Body of pancreas (tissue), 4 donors: ENCODE results near the gene LIPC. TPM values are rescaled to one million over a fixed set of nuclear protein-coding genes. Genes with fewer than 3 reads are reported as not detected.

ENCODE experiments used
- ATAC-seq: fragments of 150-250 bp; one replicate; pipeline ENCODE4 v1.9.1; 2016
- DNase-seq, 4 donors: peaks; one replicate each; pipeline ENCODE4 v3.0.0-alpha.2; 2019
- H3K27ac ChIP-seq, 4 donors: fragments of 200-600 bp; sonication (generic); 1 replicate in 3 of 4; 2 replicates in 1 of 4; pipeline versions ENCODE4 v1.5.1 to v1.6.1; 2016 to 2019; ENCODE audit warnings: mild to moderate bottlenecking in 1 of 4, mixed read lengths in 1 of 4, moderate library complexity in 1 of 4
- H3K27me3 ChIP-seq, 2 donors: fragments of 200-600 bp; sonication (generic); one replicate each; pipeline ENCODE4 v1.6.0; 2016; ENCODE audit warnings: mild to moderate bottlenecking in 1 of 2
- H3K36me3 ChIP-seq, 2 donors: fragments of 200-600 bp; sonication (generic); replicated peaks in 1 of 2; 2 replicates each; pipeline ENCODE4 v1.5.1; 2016; ENCODE audit warnings: low read depth in 2 of 2; ENCODE audit not compliant: insufficient read depth in 1 of 2
- H3K4me1 ChIP-seq: fragments of 200-600 bp; sonication (generic); one replicate; pipeline ENCODE4 v1.6.0; 2016
- H3K4me3 ChIP-seq, 2 donors: fragments of 200-600 bp; sonication (generic); 1 replicate in 1 of 2; 2 replicates in 1 of 2; pipeline ENCODE4 v1.5.1; 2016 to 2019
- H3K9me3 ChIP-seq, 3 donors: fragments of 200-600 bp; sonication (generic); 1 replicate in 2 of 3; 2 replicates in 1 of 3; pipeline ENCODE4 v1.5.1; 2016
- CTCF ChIP-seq, 7 experiments: fragments of 450-650 bp in 4 of 7; fragments of 200-600 bp in 3 of 7; sonication (generic) in 3 of 7; IDR thresholded peaks; one replicate each; pipeline ENCODE4 v1.5.1; 2016 to 2019; ENCODE audit warnings: antibody characterized with exemption in 7 of 7
- POLR2A ChIP-seq, 3 donors: fragments of 450-650 bp; IDR thresholded peaks; one replicate each; pipeline ENCODE4 v1.6.1; 2016; ENCODE audit warnings: antibody characterized with exemption in 3 of 3, mild to moderate bottlenecking in 2 of 3
- WGBS, 2 donors: methylation state at CpG; one replicate each; pipeline ENCODE4 v1.1.5; 2017; 5-methylcytosine and 5-hydroxymethylcytosine counted together
- intact Hi-C: fragments of 100-400 bp; cut with DNase I; formaldehyde crosslinking; loops from one replicate; pipeline ENCODE4 v1.15.1; 2023
- total RNA-seq, 2 donors: library from RNA; depleted of rRNA; stranded (reverse); fragments of >200 nt; gene quantifications; one replicate each; pipeline ENCODE4 v1.1.0, GENCODE V29; 2016

LIPC gene
- total RNA-seq, 2 donors from 2014 or later = 1.6 to 2.3 TPM

- Histone ChIP-seq H3K4me1 (no peaks in the 10 kb centered on the region), H3K4me3 (no peak overlapping the region), H3K27me3 (no peaks in the 10 kb centered on the region), H3K27ac (no peak overlapping the region), H3K9me3 (no peaks in the 10 kb centered on the region), H3K36me3 (no peaks in the 10 kb centered on the region)
- ATAC-seq = no peak
- intact Hi-C loops = no loop called here
- TF ChIP-seq CTCF (IDR thresholded peaks at IDR 0.05) = no peak
- TF ChIP-seq POLR2A (IDR thresholded peaks at IDR 0.05) = no peak
- WGBS, 2 donors = 59% methylated on average over 6 of the region's 6 CpGs
- no peak for DNase-seq
Observed at GRCh38 chr15:58391088-58391487, 40.7 kb upstream of the LIPC start.

DNA sequence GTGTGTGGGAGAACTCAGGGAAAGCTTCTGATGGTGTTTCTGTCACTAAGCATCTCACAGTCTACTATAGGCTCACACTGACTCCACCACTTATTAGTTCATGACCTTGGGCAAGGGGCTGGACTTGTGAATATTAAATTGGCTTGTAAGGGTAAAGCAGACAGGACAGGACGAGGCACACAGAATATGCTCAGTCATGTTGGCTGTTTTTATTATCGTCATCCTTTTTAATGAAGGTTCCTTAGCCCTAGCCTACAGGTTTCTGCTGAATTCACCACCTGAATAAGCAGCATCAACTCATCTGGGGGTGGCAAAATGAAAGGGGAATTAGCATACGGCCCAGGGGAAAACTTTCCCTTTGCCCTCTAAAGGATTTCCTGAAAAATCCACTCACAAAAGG is 39.6 kb upstream of the LIPC start:
- DNase-seq = no peak
- intact Hi-C loops = no loop called here
- H3K27me3 ChIP-seq = no peaks in the 10 kb centered on the region
- no peak for TF ChIP-seq POLR2A (IDR thresholded peaks at IDR 0.05)
- TF ChIP-seq CTCF (IDR thresholded peaks at IDR 0.05) = no peak
- no peaks in the 10 kb centered on the region for H3K4me1 ChIP-seq
- no peaks in the 10 kb centered on the region for H3K36me3 ChIP-seq
- no peak overlapping the region for H3K27ac ChIP-seq
- no peak for ATAC-seq
- no peak overlapping the region for H3K4me3 ChIP-seq
- 69 to 71% methylated on average over 3 of the region's 3 CpGs for WGBS, 2 donors
- no peaks in the 10 kb centered on the region for H3K9me3 ChIP-seq

DNA sequence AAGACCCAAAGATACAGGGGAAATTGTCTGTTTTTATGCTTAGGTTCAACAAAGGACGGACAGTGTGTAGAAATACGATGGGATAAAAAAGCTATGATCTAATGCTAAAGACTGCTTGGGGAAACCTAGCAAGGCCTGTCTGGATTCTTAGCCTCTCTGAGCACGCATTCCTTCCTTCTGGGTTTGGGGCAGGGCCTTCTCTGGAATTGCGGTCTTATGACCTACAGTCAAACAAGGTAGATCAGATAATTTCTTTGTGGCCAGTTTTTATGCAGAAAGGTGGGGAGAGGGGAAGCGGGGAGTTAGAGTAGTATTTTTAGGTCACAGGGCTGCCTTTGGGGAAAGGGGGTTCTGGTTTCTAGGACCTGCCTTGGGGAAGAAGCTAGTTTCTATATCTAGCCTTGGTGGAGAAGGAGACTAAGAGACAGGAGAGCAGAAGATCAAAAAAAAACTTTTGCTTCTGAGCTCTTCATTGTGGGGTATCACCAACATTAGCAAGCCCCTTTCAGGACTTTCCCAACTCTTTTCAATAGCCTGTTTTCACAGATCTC is 39.1 kb upstream of the LIPC start:
- Histone ChIP-seq H3K4me1 (no peaks in the 10 kb centered on the region), H3K27ac (no peak overlapping the region), H3K36me3 (no peaks in the 10 kb centered on the region), H3K27me3 (no peaks in the 10 kb centered on the region), H3K9me3 (no peaks in the 10 kb centered on the region), H3K4me3 (no peak overlapping the region)
- DNase-seq (no peak), ATAC-seq (no peak)
- WGBS, 2 donors = 91 to 94% methylated on average over 5 of the region's 5 CpGs
- intact Hi-C loops = no loop called here
- TF ChIP-seq POLR2A (IDR thresholded peaks at IDR 0.05) = no peak
- no peak for TF ChIP-seq CTCF (IDR thresholded peaks at IDR 0.05)

GRCh38 chr15:58393241-58393662 is 38.5 kb upstream of the LIPC start:
- 59 to 76% methylated on average over 5 of the region's 5 CpGs for WGBS, 2 donors
- Histone ChIP-seq H3K4me1 (no peaks in the 10 kb centered on the region), H3K4me3 (no peak overlapping the region), H3K27me3 (no peaks in the 10 kb centered on the region), H3K9me3 (no peaks in the 10 kb centered on the region), H3K27ac (no peak overlapping the region), H3K36me3 (no peaks in the 10 kb centered on the region)
- ATAC-seq (no peak), DNase-seq (no peak)
- TF ChIP-seq POLR2A (IDR thresholded peaks at IDR 0.05) = no peak
- no peak for TF ChIP-seq CTCF (IDR thresholded peaks at IDR 0.05)
- intact Hi-C loops = no loop called here

DNA sequence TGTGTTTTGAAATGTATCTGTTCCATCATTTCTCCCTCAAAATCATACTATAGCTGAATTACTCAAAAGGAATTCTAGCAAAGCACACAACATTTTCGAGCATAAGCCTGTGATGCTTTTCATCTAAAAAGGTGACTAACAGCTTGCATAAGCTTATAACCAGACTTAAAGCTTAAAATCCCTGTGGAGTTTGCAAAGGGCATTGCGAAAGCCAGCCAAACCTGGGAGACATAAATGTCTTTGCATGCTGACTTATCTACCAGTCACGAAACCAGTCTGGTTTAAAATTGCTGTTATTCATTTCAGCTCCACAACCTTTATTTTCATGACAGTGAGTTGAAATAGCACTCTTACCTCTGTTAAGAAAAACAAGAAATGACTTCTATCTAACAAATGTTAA is 35.6 kb upstream of the LIPC start:
- 35 to 39% methylated on average over 3 of the region's 3 CpGs for WGBS, 2 donors
- Histone ChIP-seq H3K9me3 (no peaks in the 10 kb centered on the region), H3K4me1 (no peaks in the 10 kb centered on the region), H3K27ac (no peak overlapping the region), H3K27me3 (no peaks in the 10 kb centered on the region), H3K36me3 (no peaks in the 10 kb centered on the region), H3K4me3 (no peak overlapping the region)
- DNase-seq (no peak), ATAC-seq (no peak)
- intact Hi-C loops = no loop called here
- TF ChIP-seq CTCF (IDR thresholded peaks at IDR 0.05) (no peak), POLR2A (IDR thresholded peaks at IDR 0.05) (no peak)
